Tibial nerve (tissue), 4 donors: ENCODE data around the gene DTYMK. TPM values are rescaled to one million over a fixed set of nuclear protein-coding genes. Genes with fewer than 3 reads are reported as not detected.

Experiments
- DNase-seq, 2 donors: peaks; one replicate each; pipeline ENCODE4 v3.0.0-alpha.2; 2019; ENCODE audit warnings: low spot score in 2 of 2
- H3K27ac ChIP-seq, 4 donors: fragments of 200-600 bp; sonication (generic) in 3 of 4; one replicate each; pipeline ENCODE4 v1.5.1; 2017 to 2019; ENCODE audit warnings: mild to moderate bottlenecking in 1 of 4
- H3K27me3 ChIP-seq, 2 donors: fragments of 200-600 bp; sonication (generic) in 1 of 2; one replicate each; pipeline versions ENCODE4 v1.5.1 to v1.6.0; 2017 to 2019
- H3K36me3 ChIP-seq, 3 donors: fragments of 200-600 bp; sonication (generic); one replicate each; pipeline ENCODE4 v1.5.1; 2018 to 2019
- H3K4me1 ChIP-seq, 4 donors: fragments of 200-600 bp; sonication (generic) in 3 of 4; one replicate each; pipeline ENCODE4 v1.5.1; 2017 to 2019
- H3K4me3 ChIP-seq, 4 donors: fragments of 200-600 bp; sonication (generic) in 3 of 4; one replicate each; pipeline ENCODE4 v1.5.1; 2017 to 2019; ENCODE audit warnings: mild to moderate bottlenecking in 1 of 4, moderate library complexity in 1 of 4
- H3K9me3 ChIP-seq, 4 donors: fragments of 200-600 bp; sonication (generic) in 3 of 4; one replicate each; pipeline ENCODE4 v1.5.1; 2017 to 2019
- CTCF ChIP-seq, 5 experiments: fragments of 200-600 bp in 3 of 5; fragments of 450-650 bp in 2 of 5; sonication (generic) in 3 of 5; IDR thresholded peaks; one replicate each; pipeline ENCODE4 v1.5.1; 2016 to 2019; ENCODE audit warnings: antibody characterized with exemption in 5 of 5, mild to moderate bottlenecking in 3 of 5, moderate library complexity in 2 of 5
- EP300 ChIP-seq, 2 donors: sonication (generic); formaldehyde crosslinking; IDR thresholded peaks; one replicate each; pipeline ENCODE4 v1.6.1; 2017; ENCODE audit warnings: antibody characterized with exemption in 2 of 2, mild to moderate bottlenecking in 1 of 2
- POLR2A ChIP-seq, 2 donors: fragments of 450-650 bp; IDR thresholded peaks; one replicate each; pipeline ENCODE4 v1.6.1; 2017; ENCODE audit warnings: antibody characterized with exemption in 2 of 2, mild to moderate bottlenecking in 2 of 2, moderate library complexity in 2 of 2
- WGBS, 2 donors: methylation state at CpG; one replicate each; pipeline ENCODE4 v1.1.5; 2018; 5-methylcytosine and 5-hydroxymethylcytosine counted together
- total RNA-seq, 4 donors: library from RNA; depleted of rRNA; stranded (reverse); fragments of >200 nt; gene quantifications; one replicate each; pipeline ENCODE4 v1.1.0, GENCODE V29; 2016

Gene DTYMK
- total RNA-seq, 4 donors from 2014 or later: 20.5 to 35.4 (median 21.3) TPM

- no peak overlapping the region for H3K4me3 ChIP-seq
- peaks cover 0 to 17% (median 8%) of the 10 kb centered on the region in 4 donors for H3K4me1 ChIP-seq
- H3K27ac ChIP-seq: peak overlapping the region in 1 of 4 donors; percentile 36
- no peak for TF ChIP-seq EP300 (IDR thresholded peaks at IDR 0.05)
- no peak for TF ChIP-seq POLR2A (IDR thresholded peaks at IDR 0.05)
- TF ChIP-seq CTCF (IDR thresholded peaks at IDR 0.05): no peak
- WGBS, 2 donors: 62 to 65% methylated on average over 14 of the region's 14 CpGs
- peaks cover 0 to 84% (median 8%) of the 10 kb centered on the region in 3 donors for H3K36me3 ChIP-seq
- H3K27me3 ChIP-seq: no peaks in the 10 kb centered on the region
- H3K9me3 ChIP-seq: no peaks in the 10 kb centered on the region
- peak in 1 of 2 donors; percentile 41 for DNase-seq
Observed at GRCh38 chr2:241680827-241681599, 5.6 kb downstream of the DTYMK start.

- 92 to 94% methylated on average over 12 of the region's 12 CpGs for WGBS, 2 donors
- H3K27me3 ChIP-seq: no peaks in the 10 kb centered on the region
- H3K4me3 ChIP-seq: no peak overlapping the region
- TF ChIP-seq EP300 (IDR thresholded peaks at IDR 0.05): no peak
- TF ChIP-seq POLR2A (IDR thresholded peaks at IDR 0.05): no peak
- TF ChIP-seq CTCF (IDR thresholded peaks at IDR 0.05): no peak
- no peak overlapping the region for H3K27ac ChIP-seq
- H3K36me3 ChIP-seq: peaks cover 0 to 89% (median 8%) of the 10 kb centered on the region in 3 donors
- no peak for DNase-seq
- no peaks in the 10 kb centered on the region for H3K9me3 ChIP-seq
- peaks cover 0 to 8% (median 3%) of the 10 kb centered on the region in 4 donors for H3K4me1 ChIP-seq
Observed at GRCh38 chr2:241680044-241680443, 6.6 kb downstream of the DTYMK start.

- TF ChIP-seq EP300 (IDR thresholded peaks at IDR 0.05): no peak
- no peak for TF ChIP-seq CTCF (IDR thresholded peaks at IDR 0.05)
- no peak for TF ChIP-seq POLR2A (IDR thresholded peaks at IDR 0.05)
- H3K27ac ChIP-seq: no peak overlapping the region
- H3K36me3 ChIP-seq: peaks cover 0 to 98% (median 8%) of the 10 kb centered on the region in 3 donors
- WGBS, 2 donors: 91 to 92% methylated on average over 22 of the region's 22 CpGs
- no peaks in the 10 kb centered on the region for H3K9me3 ChIP-seq
- H3K27me3 ChIP-seq: no peaks in the 10 kb centered on the region
- DNase-seq: no peak
- peaks cover 0 to 7% (median 3%) of the 10 kb centered on the region in 4 donors for H3K4me1 ChIP-seq
- no peak overlapping the region for H3K4me3 ChIP-seq
Observed at GRCh38 chr2:241678784-241679540, 7.7 kb downstream of the DTYMK start.

- no peaks in the 10 kb centered on the region for H3K27me3 ChIP-seq
- TF ChIP-seq EP300 (IDR thresholded peaks at IDR 0.05) (no peak), CTCF (IDR thresholded peaks at IDR 0.05) (no peak), POLR2A (IDR thresholded peaks at IDR 0.05) (no peak)
- no peak overlapping the region for H3K4me3 ChIP-seq
- H3K27ac ChIP-seq: no peak overlapping the region
- peaks cover 0 to 100% (median 8%) of the 10 kb centered on the region in 3 donors for H3K36me3 ChIP-seq
- peaks cover 0 to 7% (median 3%) of the 10 kb centered on the region in 4 donors for H3K4me1 ChIP-seq
- no peak for DNase-seq
- 92% methylated on average over 18 of the region's 18 CpGs for WGBS, 2 donors
- no peaks in the 10 kb centered on the region for H3K9me3 ChIP-seq
Observed at GRCh38 chr2:241678307-241678706, 8.3 kb downstream of the DTYMK start.

- no peak for DNase-seq
- H3K9me3 ChIP-seq: no peaks in the 10 kb centered on the region
- peaks cover 0 to 100% (median 8%) of the 10 kb centered on the region in 3 donors for H3K36me3 ChIP-seq
- WGBS, 2 donors: 91 to 93% methylated on average over 21 to 24 of the region's 24 CpGs
- no peak for TF ChIP-seq POLR2A (IDR thresholded peaks at IDR 0.05)
- TF ChIP-seq EP300 (IDR thresholded peaks at IDR 0.05): no peak
- TF ChIP-seq CTCF (IDR thresholded peaks at IDR 0.05): no peak
- peaks cover 0 to 7% (median 3%) of the 10 kb centered on the region in 4 donors for H3K4me1 ChIP-seq
- no peaks in the 10 kb centered on the region for H3K27me3 ChIP-seq
- no peak overlapping the region for H3K4me3 ChIP-seq
- H3K27ac ChIP-seq: no peak overlapping the region
Observed at GRCh38 chr2:241677392-241677791, 9.2 kb downstream of the DTYMK start.
